NCI-H2081 (cell line): ENCODE data around the gene TSPEAR.
A peak's percentile ranks its signal among the peaks of the same experiment; 100 is the strongest.
"Not testable (repeated sequence)": the region's sequence is repeated elsewhere in the genome, so short reads cannot be mapped to it uniquely, and the experiment has no call there.

Source experiments
- DNase-seq, 2 experiments: peaks; one replicate each; lab custom pipeline; 2025; lab: John Stamatoyannopoulos, UW

Gene TSPEAR

GRCh38 chr21:44585892-44586291 lies 125.5 kb downstream of the TSPEAR start:
- no peak for DNase-seq

DNA sequence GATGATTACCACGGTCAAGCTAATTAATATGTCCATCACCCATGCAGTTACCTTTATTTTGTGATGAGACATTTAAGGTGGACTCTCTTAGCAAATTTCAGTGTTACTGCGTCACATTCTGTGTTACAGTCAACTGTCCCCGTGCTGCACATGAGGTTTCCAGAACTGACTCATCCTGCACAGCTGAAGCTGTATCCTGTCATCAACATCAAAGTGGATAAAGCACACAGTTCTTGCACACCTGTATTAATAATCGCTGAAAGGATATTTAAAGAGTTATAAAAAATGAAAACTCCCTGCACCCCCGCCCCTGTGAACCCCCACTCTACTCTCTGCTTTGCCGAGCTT lies 127.6 kb downstream of the TSPEAR start:
- peak in 1 of 2 experiments; percentile 56 for DNase-seq

DNA sequence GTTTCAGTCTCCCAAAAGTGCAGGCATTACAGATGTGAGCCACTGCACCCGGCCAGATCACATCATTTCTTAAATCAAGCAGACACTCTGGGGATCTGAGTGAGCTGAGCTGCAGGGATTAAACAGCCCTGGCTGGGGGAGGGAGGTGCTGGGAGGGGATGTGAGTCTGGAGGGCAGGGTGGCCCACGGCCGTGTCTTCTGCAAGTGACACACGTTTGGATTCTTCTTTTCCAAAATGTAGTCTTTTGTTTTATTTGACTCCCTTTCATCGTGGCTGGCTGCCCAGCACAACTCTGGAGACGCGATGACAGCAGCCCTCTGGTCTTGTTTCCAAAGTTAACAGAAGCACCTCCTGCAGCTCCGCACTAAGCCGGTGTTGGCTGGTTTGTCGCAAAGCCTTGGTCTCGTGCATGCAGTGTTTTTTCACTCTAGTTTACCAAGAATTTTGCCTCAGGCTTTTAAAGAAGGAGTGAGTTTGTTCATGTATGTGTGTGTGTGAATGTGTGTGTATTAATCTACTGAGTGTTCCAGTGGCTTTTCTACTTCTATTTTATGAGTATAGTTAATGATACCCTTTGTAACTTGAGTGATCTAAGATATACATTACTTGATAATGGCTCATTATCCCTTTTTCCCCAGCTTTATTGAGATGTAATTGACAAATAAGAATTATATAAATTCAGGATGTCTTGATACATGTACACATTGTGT lies 128.1 kb downstream of the TSPEAR start:
- DNase-seq, result peak in 1 of 2 experiments; percentile 55

DNA sequence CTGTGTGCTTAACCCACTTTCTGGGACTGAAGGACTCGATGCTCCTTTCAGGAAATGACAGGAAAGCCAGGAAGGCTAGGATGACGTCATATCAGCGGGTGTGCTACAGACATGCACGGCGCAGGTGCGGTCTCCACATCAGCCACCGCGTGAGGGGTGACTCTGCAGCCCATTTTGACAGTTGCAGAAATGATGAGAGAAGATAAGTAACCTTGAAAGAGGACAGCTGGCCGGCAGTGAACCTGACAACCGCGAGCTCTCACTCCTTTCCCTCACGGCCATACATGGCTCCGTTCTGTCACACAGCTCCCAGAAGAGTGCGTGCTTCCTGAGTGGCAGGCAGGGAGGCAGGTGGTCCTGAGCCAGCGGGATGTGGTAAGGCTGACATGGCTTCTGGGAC lies 129.3 kb downstream of the TSPEAR start:
- no peak for DNase-seq

DNA sequence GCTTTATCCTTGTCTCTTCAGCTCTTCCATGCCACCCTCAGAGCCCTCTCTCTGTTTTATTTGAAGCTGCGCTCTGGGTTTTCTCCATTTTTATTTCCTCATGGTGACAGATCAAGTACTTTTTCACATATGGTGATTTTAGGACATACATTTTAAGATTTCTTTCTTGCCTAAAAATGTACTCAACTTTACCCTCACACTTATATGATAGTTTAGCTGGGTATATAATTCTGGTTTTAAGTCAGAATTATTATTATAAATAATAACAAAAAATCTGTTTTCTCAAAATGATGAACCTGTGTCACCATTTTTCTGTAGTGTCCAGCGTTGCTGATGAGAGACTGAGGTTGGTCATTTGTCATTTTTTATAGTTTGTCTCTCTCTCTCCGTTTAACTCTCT lies 130.2 kb downstream of the TSPEAR start:
- no peak for DNase-seq

- not testable (repeated sequence) for DNase-seq
These were observed 131.0 kb downstream of the TSPEAR start, which contains the start of gene KRTAP10-5 for GRCh38 chr21:44580231-44580821. Gene KRTAP10-5, minus strand, starts transcription at chr21:44580604. Its CDS starts 26 bp downstream, at chr21:44580578.

- no peak for DNase-seq
These were observed 131.6 kb downstream of the TSPEAR start for GRCh38 chr21:44579833-44580144.

DNA sequence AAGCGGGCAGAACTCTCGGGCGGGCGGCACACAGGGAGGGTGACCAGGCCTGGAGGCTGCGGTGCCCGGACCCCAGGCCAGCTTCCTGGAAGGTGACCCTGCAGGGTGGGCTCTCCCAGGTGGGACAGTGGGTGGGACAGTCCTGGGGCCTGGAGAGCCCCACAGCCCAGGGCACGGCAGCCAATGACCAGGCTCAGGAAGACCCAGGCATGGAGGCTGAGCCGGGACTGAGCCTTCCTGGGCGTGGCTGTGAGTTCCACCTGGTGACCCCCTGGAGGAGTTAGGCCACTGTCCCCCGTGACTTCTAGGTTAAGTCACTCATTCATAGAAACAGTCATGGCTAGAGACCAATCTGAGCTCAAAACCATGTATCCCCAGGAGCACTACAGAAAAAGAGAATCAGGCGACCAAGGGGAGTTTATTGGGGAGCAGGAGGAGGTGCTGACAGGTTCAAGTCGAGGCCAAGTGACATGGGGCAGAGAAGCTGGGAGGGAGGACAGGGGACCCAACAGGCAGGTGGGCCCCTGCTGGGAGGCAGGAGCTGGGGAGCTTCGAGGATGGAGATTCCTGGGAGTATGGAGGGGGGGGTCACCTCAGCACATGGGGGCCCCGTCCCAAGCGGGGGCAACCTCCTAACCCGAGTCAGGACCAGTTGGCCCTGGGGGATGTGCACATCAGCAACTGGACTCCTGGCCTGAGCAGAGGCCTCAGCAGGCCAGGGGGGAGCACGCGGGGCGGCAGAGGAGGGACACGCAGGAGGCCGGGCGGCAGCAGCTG lies 132.1 kb downstream of the TSPEAR start:
- DNase-seq, result no peak

DNA sequence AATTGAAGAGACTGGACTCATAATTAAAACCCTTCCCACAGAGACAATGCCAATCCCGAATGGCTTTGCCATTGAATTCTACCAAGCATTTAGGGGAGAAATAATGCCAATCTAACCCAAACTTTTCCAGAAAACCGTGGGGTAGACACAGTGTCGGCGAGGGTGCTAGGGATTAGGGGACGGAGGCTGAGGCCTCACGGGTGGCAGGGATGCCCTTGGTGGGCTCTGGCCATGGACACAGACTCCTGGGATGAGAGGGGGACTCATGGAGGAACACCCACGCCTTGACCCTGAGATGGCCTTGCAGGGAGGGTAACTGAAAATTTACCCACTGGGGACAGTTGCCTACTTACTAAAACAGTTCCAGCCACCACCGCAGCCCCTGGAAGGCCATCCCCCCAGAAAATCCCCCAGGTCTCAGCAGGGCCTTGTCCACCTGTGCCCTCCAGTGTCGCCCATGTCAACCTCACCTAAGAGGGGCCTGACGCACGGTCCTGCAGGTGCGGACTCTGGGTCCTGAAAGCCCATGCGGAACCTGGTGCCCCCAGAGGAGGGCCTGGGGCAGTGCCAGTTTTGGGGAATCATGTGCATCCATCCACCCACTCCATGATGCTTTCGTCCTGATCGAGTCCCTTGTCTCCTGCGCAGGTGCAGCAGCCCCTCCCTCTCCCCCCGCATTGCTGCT lies 132.9 kb downstream of the TSPEAR start:
- DNase-seq, result no peak

- no peak for DNase-seq
These were observed 135.3 kb downstream of the TSPEAR start for GRCh38 chr21:44576025-44576420.

GRCh38 chr21:44575307-44576024 lies 135.9 kb downstream of the TSPEAR start:
- DNase-seq, result no peak

GRCh38 chr21:44574457-44575306 lies 136.7 kb downstream of the TSPEAR start:
- DNase-seq, result no peak

GRCh38 chr21:44573630-44574456 lies 137.5 kb downstream of the TSPEAR start, which contains the start of gene KRTAP10-4:
Gene KRTAP10-4, plus strand, starts transcription at chr21:44573729. Its CDS starts 30 bp downstream, at chr21:44573759.
- DNase-seq, result peak in 1 of 2 experiments; percentile 32

- DNase-seq, result no peak
These were observed 138.3 kb downstream of the TSPEAR start for GRCh38 chr21:44572959-44573583.

DNA sequence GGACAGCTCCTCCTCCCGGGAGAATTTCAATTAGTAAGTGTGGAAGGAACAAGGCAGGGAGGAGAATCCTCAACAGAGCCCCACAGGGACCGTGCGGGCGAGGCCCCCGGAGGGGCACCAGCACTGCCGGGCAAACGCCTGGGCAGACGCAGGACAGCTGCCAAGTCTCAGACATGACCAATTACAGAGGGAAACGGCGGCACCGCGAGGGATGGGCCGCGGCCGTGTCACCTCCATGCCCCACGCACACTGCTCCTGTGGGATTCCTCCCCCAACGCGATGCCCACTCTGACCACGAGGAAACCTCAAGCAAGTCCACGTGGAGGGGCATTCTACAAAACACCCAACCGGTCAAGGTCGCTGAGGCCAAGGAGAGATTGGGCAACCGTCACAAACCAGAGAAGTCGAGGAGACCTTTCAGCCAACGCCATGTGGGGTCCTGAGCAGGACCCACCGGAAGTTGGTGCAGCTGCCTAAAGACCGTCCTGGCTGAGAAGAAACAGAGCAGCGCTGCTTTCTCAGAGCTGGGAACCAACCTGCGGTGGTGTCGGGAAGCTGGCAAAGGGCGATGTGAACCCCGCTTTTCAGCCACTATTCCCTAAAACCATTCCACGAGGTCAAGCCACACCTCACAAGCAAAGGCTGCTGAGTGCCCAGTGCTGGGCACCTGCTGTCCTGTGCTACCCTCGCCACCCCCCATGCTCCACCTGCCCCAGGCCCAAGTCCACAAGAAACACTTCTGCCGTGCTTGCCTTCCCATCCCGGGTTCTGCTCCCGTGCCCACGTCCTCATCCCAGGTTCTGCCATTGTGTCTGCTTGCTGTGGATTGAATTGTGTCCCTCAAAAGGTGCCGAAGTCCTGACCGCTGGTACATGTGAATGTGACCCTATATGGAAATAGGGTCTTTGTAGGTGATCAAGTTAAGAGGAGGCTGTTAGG lies 139.3 kb downstream of the TSPEAR start:
- DNase-seq, result no peak

GRCh38 chr21:44571296-44571695 lies 140.1 kb downstream of the TSPEAR start:
- no peak for DNase-seq

DNA sequence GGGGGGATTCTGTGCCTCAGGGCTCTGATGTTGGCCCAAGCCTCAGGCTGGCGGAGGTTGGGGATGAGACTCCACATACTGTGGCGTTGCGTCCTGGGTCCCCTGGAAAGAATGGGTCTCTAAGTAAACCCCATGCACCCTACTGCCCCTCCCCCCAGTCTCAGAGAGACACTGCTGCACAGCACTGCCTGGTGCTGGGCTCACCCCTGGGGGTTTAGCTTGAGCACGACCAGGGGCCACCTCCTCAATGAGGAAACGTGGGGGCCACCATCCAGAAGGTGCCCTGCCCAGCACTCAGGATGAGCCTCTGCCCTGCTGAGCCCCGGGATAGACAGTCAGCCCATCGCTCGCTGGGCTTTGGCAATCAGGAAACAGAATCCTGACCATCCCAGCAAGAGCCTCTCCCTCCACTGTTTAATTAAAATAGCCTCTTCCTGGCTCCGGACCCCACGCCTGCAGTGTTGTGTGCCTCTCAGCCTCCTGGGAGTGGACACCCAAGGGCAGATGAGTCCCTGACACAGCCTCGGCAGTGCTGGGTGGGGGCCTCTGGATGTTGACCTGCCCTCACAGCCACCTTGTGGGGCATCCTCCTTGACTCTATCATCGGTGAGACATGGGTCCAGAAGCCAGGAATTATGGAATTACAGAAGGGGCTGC lies 141.4 kb downstream of the TSPEAR start:
- DNase-seq, result no peak
